HUDEP-2 (cell line): ENCODE results near the gene ADPRHL1.
A peak's percentile ranks its signal among the peaks of the same experiment; 100 is the strongest.
"Not testable (repeated sequence)": the region's sequence is repeated elsewhere in the genome, so short reads cannot be mapped to it uniquely, and the experiment has no call there.

Experiments
- DNase-seq, 76 experiments: peaks; one replicate each; lab custom pipeline; 2025; ENCODE audit not compliant: unreplicated experiment in 76 of 76; lab: John Stamatoyannopoulos, UW

ADPRHL1 gene

GRCh38 chr13:113458253-113459065, 5.2 kb upstream of the ADPRHL1 start:
- DNase-seq: no peak

GRCh38 chr13:113457510-113457909, 4.2 kb upstream of the ADPRHL1 start:
- DNase-seq: no peak

DNA sequence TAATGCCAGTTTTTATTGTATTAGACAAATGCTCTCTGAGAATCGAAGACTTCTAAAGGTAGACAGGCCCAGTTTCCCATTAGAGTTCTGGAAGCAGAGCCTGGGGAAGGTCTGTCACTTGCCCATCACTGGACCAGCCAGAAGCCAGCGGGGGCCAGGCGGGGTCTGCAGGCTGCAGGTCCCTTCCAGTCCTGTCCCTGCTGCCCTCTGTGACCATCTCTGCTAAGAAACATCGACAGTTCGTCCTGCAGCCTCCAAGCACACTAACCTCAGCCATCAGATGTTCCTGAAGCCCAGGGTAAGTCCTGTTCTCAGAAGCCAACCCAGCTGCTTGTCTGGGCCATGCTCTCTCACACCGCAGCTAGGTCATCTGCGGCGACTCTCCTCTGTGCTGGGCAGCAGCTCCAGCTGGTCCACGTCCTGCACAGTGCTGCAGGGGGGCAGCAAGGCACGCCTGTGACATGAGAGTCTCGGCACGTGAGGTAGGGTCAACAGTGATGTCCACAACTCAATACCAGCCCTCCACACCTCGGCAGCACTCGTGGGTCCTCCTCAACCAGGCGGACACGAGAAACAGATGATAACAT, 2.9 kb upstream of the ADPRHL1 start:
- DNase-seq: no peak

DNA sequence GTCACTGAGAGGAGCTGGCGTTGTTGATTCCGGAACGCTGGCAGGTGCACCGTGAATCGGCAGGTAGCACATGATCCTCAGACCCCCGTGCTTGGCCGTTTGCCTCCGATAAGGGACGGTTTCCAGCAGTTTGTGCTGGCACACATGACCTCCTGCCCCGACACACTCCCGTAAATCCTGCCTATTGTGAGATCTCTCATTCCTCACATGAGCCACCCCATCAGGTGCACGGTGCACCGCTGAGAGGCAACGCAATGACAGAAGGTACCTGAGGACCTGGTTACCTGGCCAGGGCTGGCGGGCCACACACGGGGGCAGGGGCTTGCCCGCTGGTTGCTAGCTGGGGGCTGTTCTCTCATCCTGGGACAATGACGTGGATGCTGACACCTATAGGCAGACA, 2.1 kb upstream of the ADPRHL1 start:
- no peak for DNase-seq

DNA sequence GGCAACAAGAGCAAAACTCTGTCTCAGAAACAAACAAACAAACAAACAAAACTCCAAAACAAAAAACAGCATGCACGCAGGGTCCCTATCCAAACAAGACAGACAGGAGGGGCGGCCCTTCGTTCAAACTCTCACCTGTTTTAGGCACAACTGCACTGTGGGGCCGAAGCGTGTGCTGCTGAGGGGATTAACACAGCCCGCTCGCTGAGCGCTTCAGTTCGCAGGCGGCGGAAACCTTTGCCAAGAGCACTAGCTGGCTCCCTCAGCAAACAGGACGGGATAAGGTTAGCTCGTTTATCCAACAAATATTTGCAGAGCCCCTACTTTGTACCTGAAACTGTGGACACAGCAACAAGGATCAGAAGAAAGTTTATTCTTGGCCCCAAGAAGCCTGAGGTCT, 1.6 kb upstream of the ADPRHL1 start:
- no peak for DNase-seq

- no peak for DNase-seq
These were observed 822 bp downstream of the ADPRHL1 start for GRCh38 chr13:113452466-113452865.

DNA sequence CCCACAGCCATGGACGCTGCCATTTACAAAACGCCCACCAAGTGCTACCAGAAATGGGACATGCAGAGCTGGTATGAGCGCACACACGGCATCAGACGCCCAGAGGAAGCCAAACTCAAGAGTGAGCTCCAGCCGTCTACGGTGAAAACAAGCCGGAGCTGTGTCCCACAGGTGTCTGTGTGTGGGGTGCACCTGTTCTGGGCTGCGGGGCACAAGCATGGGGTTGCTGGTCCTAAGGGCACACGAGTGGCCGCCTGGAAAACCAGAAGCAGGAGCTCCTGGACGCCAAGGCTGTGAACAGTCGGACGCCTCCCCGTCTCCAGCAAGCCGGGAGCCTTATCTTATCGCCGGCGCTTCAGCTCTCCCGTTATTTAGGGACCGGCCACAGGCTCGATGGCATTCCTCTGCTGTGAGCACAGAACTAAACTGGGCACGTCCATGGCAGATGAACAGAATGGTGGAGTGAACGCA, 1.3 kb downstream of the ADPRHL1 start:
- DNase-seq: no peak

- DNase-seq: peak in 29 of 76 experiments; percentile 3 to 60 (median 15)
These were observed 2.2 kb downstream of the ADPRHL1 start for GRCh38 chr13:113450861-113451620.

- DNase-seq: not testable (repeated sequence)
These were observed 2.9 kb downstream of the ADPRHL1 start for GRCh38 chr13:113450348-113450744.

DNA sequence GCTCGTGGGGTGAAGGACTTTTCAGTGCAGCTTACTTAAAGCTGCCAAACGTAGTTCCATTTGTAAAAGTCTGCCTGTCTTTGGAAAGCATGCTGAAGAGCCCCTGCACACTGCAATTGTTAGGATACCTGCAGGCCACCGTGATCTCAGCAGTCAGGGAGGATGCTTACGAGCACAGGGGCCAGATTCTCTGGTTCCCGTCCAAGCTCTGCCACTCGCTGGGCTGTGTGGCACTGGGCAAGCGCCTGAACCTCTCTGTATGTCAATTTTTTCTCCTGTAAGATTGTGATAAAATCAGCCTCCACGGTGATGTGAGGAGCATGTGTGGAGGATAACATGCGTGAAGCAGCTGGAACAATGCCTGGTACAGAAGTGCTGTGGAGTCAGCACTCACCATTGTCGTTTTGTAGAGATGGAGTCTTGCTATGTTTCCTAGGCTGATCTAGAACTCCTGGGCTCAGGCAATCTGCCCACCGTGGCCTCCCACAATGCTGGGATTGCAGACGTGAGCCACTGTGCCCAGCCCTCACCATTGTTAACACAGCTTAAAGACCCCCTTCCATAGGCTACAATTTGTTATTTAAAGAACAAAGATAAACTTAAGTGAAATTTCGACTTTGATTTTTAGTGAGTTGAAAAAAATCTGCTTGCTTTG, 3.5 kb downstream of the ADPRHL1 start:
- no peak for DNase-seq

DNA sequence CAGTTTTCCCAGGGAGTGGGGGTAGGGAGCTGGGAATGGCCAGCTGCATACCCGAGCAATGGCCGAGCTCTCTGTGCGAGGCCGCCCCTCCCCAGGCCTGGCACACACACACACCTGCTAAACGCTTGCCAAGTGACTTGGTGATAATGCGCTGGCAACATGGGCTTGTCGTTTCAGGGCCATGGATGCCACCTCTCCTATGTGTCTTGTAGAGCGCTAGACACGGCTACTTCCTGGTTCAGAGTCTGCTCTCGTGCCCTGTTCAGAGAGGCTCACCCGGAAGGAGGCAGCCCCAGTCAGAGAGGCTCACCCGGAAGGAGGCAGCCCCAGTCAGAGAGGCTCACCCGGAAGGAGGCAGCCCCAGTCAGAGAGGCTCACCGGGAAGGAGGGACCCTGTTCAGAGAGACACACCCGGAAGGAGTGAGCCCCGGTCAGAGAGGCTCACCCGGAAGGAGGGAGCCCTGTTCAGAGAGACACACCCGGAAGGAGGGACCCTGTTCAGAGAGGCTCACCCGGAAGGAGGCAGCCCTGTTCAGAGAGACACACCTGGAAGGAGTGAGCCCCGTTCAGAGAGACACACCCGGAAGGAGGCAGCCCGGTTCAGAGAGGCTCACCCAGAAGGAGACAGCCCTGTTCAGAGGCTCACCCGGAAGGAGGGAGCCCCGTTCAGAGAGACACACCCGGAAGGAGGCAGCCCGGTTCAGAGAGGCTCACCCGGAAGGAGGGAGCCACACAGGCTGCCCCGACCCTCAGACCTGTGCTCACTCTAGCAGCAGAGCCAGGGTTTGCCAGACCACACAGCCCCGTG, 4.2 kb downstream of the ADPRHL1 start:
- DNase-seq: peak in 69 of 76 experiments; percentile 2 to 92 (median 53)

DNA sequence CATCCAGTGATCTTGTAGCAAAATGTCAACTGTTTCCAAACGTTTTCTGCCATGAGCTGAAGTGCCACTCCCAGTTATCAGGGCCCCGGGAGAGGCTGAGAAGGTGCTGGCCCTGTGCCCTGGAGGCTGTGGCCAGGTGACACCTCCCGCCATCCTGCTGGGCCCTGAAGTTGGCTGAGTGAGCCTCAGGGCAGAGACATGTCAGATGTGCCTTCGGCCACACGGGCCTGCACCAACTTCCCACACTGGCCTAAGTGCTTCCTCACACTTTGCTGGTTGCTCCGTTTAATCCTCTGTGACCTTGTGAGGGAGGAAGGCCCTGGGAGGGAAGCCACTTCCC, 4.8 kb downstream of the ADPRHL1 start:
- DNase-seq: peak in 6 of 76 experiments; percentile 4 to 22 (median 10)

GRCh38 chr13:113447596-113447995, 5.7 kb downstream of the ADPRHL1 start:
- DNase-seq: no peak

DNA sequence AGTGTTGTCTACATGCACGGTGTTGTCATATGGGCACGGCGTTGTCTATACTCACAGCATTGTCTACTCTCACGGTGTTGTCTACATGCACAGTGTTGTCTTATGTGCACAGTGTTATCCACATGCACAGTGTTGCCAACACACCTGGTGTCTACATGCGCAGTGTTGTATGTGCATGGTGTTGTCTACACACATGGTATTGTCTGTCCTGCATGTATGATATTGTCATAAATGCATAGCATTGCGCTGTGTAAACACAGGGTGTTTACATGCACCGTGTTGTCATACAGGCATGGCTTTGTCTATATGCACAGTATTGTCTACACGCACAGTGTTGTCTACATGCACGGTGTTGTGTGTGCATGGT, 6.8 kb downstream of the ADPRHL1 start:
- no peak for DNase-seq

DNA sequence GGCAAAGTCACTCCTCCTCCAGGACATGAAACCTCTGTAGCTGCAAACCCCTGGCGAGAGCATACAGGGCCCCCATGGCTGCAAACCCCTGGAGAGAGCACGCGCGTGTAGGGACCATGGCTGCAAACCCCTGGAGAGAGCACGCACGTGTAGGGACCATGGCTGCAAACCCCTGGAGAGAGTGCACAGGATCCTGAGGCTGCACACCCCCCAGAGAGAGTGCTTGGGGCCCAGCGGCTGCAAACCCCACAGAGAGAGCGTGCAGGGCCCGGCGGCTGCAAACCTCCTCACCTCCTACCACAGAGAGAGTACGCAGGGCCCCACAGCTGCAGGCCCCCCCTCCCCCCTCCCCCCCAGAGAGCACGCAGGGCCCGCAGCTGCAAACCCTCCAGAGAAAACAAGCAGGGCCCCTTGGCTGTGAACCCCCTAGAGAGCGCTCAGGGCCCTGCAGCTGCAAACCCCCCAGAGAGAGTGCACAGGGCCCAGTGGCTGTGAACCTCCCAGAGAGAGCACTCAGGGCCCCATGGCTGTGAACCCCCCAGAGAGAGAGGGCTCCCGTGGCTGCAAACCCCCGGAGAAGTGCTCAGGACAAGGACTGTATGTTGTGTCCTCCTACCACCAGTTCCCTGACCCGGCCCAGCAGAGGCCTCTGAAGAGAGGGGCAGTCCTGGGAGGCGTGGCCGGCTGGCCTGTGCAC, 7.3 kb downstream of the ADPRHL1 start:
- DNase-seq: no peak

GRCh38 chr13:113443991-113444390, 9.3 kb downstream of the ADPRHL1 start:
- DNase-seq: no peak

- DNase-seq: no peak
These were observed 10.3 kb downstream of the ADPRHL1 start for GRCh38 chr13:113442985-113443362.

DNA sequence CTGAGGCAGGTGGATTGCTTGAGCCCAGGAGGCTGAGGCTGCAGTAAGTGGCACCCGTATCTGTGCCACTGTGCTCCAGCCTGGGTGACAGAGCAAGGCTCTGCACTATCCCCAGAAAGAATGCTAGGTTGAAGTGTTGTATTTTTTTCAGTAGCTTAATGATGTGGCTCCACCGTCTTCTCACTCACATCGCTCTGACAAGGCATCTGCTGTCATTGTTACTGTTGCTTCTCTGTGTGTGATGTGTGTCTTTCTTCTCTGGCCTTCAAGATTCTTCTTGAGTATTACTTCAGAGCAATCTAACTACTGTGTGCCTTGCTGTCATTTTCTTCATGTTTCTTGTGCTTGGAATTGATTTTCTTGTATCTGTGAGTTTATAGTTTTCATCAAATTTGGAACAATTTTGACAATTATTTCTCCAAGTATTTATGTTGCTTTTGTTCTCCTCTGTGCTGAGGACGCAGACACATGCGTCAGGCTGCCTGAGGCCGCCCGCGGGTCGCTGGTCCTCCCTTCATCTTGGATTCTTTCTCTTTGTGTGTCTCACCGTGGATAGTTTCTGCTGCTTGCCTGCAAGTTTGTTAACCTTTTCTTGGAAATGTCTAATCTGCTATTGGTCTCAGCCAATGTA, 10.8 kb downstream of the ADPRHL1 start:
- no peak for DNase-seq

DNA sequence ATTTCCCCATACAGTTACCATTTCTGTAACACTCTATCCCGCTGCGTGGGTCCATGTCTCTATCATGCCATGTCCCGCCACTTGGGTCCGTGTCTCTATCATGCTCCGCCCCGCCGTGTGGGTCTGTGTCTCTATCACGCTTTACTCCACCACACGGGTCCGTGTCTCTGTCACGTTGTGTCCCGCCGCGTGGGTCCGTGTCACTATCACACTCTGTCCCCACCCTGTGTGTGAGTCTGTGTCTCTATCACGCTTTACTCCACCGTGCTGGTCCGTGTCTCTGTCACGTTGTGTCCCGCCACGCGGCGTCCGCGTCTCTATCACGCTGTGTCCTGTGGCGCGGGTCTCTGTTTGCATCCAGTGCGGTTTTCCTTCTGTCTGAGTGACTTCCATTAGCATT, 11.6 kb downstream of the ADPRHL1 start:
- no peak for DNase-seq
